GM18507 (cell line): Measurements from ENCODE around the gene TP53I11.

Experiments used
- DNase-seq: peaks from one replicate; pipeline ENCODE4 v3.0.0; 2011; ENCODE audit warnings: low read depth; ENCODE audit not compliant: insufficient read length; ENCODE audit errors: extremely low spot score
- FAIRE-seq: peaks from 2 replicates; lab custom pipeline; 2011; peaks lifted over from hg19 to GRCh38; lab: Jason Lieb, UNC

TP53I11 gene

DNA sequence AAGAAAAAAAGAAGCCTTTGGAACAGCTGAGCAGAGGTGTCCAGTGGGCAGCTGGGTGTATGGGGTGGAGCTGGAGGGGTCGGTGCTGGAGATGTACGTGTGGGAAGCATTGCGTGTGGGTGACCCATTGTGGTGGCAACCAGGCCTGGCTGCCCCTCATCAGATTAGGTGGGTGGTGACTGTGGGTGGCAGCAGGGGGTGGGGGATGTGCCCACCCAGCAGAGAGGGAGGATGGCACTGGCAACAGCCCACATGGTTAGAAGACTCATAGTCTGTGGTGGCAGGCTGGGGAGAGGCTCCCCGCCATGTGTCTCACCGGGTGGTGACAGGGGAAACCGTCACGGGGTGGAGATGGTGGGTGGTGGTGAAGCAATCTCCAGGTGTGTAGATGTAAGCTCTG lies 27.6 kb downstream of the TP53I11 start:
- no peak for DNase-seq
- no peak for FAIRE-seq

DNA sequence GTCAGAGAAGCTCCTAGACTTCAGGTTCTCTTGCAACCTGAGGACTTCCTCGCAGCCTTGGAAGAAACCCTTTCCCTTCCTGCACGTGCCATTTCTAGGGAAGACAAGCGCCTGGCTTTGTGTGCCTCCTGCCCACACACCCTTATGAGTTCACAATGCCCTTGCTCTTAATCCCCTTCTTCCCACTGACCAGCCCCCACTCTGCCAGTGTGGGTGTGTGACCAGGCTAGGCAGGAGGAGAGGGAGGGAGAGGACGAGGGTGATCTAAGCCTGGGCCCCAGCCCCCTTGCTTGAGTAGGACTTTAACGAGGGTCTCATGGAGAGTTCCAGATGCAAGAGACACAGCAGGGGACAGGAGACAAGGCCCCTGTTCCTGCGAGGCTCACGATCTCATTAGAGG lies 30.2 kb downstream of the TP53I11 start:
- FAIRE-seq (no peak), DNase-seq (no peak)

- no peak for DNase-seq
- no peak for FAIRE-seq
These were observed 32.9 kb downstream of the TP53I11 start for GRCh38 chr11:44917741-44918140.

GRCh38 chr11:44916801-44917385 lies 33.8 kb downstream of the TP53I11 start:
- DNase-seq (no peak), FAIRE-seq (no peak)

DNA sequence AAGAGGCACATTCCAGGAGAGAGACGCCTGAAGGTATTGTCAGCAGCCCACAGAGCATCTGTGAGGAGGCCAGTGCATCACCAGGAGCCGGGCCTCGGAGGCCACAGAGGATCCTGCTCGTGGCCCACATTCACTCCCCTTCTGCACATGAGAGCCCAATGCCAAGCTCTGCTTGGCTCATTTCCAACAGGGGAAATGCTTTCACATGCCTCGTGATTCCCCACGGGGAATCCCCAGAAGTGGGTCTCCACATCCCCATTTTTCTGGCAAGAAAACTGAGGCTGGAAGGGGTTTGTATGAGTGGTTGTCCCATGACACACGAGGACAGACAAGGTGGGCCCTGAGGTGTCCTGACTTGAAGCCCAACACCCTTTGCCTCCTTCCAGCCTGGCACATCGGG lies 34.4 kb downstream of the TP53I11 start:
- DNase-seq (no peak), FAIRE-seq (no peak)

GRCh38 chr11:44915621-44916020 lies 35.1 kb downstream of the TP53I11 start:
- DNase-seq, result no peak
- FAIRE-seq, result no peak

DNA sequence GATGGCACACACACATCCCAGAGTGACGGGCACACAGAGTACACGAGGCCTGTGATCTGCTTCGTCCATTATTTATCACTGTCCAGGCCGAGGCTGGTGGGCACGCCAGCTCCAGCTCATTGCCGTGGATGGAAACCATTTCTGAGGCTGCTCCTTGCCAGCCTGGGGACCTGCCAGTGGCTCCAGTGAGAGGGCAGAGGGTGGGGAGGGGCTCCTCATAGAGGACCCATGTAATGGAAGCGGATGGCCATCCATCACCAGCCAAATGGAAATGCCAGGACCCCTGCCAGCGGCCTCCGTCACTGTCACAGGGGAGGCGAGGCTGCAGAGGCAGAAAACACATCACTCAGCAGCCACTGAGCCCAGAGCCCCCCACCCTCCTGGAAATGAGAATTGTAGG lies 35.7 kb downstream of the TP53I11 start:
- FAIRE-seq, result no peak
- DNase-seq, result no peak

DNA sequence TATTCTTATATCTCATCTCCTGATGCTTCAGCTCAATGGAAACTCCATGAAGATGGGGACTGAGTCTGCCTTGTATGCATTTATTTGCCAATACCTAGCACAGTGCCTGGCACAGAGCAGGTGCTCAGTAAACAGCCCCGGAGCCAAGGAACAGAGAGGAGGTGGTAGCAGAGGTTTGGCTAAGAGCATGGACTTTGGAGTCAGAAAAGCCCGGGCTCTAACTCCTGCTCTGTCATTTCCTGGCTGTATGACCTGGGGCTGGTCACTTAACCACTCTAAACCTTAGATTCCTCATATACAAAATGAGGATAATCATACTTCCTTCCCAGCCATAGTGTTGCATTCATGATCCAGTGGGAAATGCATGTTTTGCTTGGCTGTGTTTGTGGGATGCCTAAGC lies 36.6 kb downstream of the TP53I11 start:
- FAIRE-seq, result no peak
- DNase-seq, result no peak

DNA sequence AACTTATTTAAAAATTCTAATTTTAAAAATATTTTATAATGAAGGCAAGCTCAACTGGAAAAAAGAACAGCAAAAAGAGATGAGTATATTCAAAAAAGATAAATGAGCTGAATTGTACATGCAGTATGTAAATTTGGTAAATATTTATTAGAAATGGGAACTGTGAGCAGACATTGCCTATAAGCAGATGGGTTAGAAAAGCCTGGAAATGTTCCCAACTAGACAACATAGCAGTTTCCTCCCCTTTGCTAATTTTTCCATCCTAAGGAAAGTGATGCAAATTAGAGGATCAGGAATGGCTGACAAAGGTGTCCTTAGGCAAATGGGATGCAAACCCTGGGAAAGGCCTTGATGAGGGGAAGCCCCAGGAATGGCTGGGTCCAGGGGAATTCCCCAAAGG lies 37.2 kb downstream of the TP53I11 start:
- DNase-seq (no peak), FAIRE-seq (no peak)

GRCh38 chr11:44912270-44912987 lies 38.3 kb downstream of the TP53I11 start:
- DNase-seq, result no peak
- FAIRE-seq, result no peak

DNA sequence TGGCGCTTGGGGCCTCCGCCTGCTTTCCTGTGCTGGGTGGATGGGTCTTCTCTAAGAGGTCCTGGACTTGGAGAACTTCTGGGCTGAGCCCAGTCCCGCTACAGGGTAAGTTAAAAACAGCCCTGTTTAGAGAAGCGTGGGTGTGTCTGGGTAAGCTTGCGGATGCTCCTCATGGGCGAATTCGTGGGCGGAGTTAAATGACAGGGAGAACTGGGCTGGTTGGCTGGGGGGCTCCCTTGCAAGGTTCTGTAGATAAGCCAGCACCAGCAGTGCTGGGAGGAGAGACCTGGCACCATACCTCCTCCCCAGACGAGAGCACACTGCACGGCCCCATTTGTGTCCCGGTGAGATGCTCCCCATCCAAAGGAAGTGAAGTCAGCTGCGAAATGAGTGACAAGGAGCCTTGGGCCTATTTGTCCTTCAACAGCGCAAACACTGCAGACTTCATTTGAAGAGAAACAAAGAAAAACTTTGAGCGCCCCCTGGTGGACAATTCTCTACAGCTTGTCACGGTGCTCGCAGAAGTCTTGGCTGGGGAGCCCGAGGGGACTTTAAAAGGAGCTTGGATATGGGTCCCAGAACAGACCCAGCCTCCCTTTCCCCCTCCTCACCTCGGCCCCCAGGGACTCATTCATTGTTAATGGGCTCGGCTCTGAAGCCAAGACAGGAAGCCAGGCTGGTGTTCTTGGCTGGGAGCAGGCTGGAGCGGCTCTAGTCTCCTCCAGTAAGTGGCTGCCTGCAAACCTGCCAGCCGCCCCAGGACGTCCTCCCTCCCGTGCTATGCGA lies 39.5 kb downstream of the TP53I11 start:
- DNase-seq, result peak; percentile 64
- peak; percentile 95 for FAIRE-seq

GRCh38 chr11:44910591-44910990 lies 40.1 kb downstream of the TP53I11 start:
- no peak for FAIRE-seq
- no peak for DNase-seq

DNA sequence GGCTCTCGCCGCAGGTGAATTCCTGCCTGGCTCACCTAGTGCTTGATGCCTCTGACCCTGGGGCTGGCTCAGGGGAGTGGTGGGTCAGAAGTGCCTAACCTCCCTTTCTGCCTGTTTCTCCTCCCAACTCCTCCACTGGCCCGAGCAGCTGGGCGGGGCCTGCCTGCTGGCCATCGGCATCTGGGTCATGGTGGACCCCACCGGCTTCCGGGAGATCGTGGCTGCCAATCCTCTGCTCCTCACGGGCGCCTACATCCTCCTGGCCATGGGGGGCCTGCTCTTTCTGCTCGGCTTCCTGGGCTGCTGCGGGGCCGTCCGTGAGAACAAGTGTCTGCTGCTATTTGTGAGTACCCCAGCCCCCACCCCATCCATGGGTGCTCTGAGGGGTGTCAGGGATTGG lies 41.1 kb downstream of the TP53I11 start:
- no peak for DNase-seq
- FAIRE-seq, result no peak

- FAIRE-seq (no peak), DNase-seq (no peak)
These were observed 44.0 kb downstream of the TP53I11 start for GRCh38 chr11:44906649-44907048.

DNA sequence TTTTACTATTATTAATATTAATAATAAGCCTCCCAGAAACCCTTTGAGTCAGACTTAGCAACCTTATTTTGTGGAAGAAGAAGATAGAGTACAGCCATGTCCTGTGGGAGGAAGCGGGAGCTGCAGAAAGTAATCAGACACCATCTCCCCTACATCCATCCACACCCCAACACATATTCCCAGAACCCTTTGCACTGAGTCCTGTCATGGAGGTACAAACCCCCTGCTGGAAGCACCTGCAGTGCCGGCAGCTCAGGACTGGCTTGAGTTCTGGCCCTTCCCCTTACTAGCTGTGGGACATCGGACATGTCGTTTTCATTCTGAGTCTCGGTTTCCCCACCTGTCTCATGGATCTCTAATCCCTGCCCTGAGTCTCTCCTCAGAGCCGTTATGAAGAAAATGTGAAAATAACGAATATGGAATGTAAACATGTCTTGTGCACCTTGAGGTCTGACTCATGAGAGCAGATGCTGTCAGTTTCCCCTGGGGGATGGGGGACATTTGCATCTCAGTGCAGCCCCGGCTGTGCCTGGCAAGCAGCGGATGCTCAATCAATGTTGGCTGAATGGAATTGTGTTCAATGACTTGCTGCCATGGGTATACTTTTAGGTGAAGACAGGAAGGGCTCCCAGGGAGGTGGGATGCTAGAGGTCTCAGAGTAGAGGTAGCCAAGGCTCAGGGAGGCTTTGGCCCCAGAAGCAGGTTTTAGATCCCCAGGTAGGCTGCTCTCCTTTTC lies 45.4 kb downstream of the TP53I11 start:
- FAIRE-seq (no peak), DNase-seq (no peak)

DNA sequence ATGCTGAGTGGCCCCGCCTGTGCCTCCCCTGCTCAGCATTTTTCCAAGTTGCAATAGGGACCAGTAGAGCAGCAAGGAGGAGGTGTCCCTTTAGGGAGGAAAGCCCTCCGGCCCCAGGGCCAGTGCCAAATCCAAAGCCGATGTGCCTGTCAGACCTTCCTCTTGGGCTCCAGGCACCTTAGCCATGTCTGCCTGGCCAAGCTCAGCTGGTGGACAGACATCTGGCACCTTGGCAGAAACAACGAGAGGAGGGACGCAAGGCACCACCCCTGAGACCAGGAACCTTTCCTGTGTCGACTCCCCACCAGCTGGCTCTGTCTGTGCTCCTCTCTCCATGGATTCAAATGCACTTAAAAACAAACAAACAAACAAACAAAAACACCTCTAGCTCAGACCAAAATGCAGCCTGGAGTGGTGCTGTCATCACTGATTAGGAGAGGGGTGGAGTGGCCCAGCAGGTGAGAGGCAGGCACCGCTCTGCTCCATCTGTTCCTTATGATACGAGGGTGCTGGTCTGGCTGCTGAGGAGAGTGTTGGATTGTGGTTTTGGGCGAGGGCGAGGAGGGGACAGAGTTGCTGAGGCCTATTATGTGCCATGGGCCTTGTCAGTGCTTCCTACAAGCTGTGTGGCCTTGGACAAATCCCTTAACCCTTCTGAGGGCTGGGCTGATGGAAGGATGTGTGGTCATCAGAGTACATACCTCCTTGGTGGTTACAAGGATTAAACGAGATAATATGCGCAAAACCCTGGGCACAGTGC lies 46.2 kb downstream of the TP53I11 start:
- DNase-seq, result no peak
- no peak for FAIRE-seq

- FAIRE-seq (no peak), DNase-seq (no peak)
These were observed 47.2 kb downstream of the TP53I11 start for GRCh38 chr11:44903518-44903917.

DNA sequence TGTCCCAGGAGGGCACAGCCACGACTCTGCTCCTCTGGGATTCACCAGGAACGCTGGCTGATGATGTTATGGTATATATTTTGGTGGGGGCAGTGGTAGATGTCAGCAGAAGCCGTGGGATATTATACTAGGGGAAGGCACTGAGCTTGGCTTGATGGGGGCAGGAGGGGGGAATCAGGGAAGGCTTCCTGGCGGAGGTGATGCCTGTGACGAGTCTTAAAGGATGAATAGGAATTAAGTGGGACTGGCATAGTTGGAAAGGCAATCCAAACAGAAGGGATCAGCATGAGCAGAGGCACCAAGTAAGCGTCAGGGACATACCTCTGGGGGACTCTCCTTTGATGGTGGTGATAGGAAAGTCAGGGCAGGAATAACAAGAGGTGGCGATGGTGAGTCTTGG lies 47.6 kb downstream of the TP53I11 start:
- DNase-seq (no peak), FAIRE-seq (no peak)

DNA sequence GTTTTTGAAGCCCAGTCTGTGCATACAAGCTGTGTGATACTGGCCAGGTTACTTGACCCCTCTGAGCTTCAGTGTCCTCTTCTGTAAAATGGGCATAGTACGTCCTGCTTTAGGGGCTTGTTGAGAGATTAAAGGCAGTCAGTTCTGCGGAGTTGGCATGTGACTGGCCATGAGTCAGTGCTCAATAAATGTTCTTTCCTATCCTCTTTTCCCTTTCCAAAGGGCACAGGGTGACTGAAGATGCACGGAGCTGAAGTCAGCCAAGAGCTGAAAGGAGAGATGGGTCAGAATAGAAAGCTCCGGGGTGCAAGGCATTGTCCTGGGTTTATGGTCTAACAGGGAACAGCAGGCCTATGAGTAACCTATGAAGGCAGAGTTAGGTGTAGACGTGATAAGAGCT lies 48.9 kb downstream of the TP53I11 start:
- DNase-seq, result no peak
- no peak for FAIRE-seq
